ENCODE measurements around the gene MAP6D1.

Gene MAP6D1

GRCh38 chr3:183815563-183815940 is 9.8 kb downstream of the MAP6D1 start:
- H3K27me3 ChIP-seq (ENCODE audit: control insufficient read depth, insufficient read depth, low read length) = no peaks in the 10 kb centered on the region
- no peak for DNase-seq (ENCODE audit: low read depth, low spot score)
- H3K4me1 ChIP-seq (ENCODE audit: control insufficient read depth, insufficient read depth, low read length) = no peaks in the 10 kb centered on the region; the same call in 1 of the 2 replicates
- H3K36me3 ChIP-seq (ENCODE audit: control insufficient read depth, insufficient read depth, low read length) = peaks cover 12% of the 10 kb centered on the region
- no peaks in the 10 kb centered on the region for H3K9me3 ChIP-seq (ENCODE audit: control insufficient read depth, insufficient read depth, low read length)
- WGBS (ENCODE audit: insufficient coverage, insufficient read length) = no CpG with 5 or more reads among the region's 9 CpGs
- no peak overlapping the region for H3K4me3 ChIP-seq (ENCODE audit: low read length)
- no peak overlapping the region for H3K27ac ChIP-seq (ENCODE audit: low read length)

GRCh38 chr3:183814240-183814639 is 11.1 kb downstream of the MAP6D1 start:
- no CpG with 5 or more reads among the region's 1 CpG for WGBS (ENCODE audit: insufficient coverage, insufficient read length)
- Histone ChIP-seq H3K27me3 (ENCODE audit: control insufficient read depth, insufficient read depth, low read length) (no peaks in the 10 kb centered on the region), H3K9me3 (ENCODE audit: control insufficient read depth, insufficient read depth, low read length) (no peaks in the 10 kb centered on the region), H3K4me1 (ENCODE audit: control insufficient read depth, insufficient read depth, low read length) (no peaks in the 10 kb centered on the region; the same call in 1 of the 2 replicates), H3K27ac (ENCODE audit: low read length) (no peak overlapping the region), H3K4me3 (ENCODE audit: low read length) (no peak overlapping the region), H3K36me3 (ENCODE audit: control insufficient read depth, insufficient read depth, low read length) (peaks cover 21% of the 10 kb centered on the region)
- DNase-seq (ENCODE audit: low read depth, low spot score) = no peak

- no CpG with 5 or more reads among the region's 8 CpGs for WGBS (ENCODE audit: insufficient coverage, insufficient read length)
- peaks cover 29% of the 10 kb centered on the region for H3K36me3 ChIP-seq (ENCODE audit: control insufficient read depth, insufficient read depth, low read length)
- no peaks in the 10 kb centered on the region for H3K9me3 ChIP-seq (ENCODE audit: control insufficient read depth, insufficient read depth, low read length)
- no peak overlapping the region for H3K4me3 ChIP-seq (ENCODE audit: low read length)
- DNase-seq (ENCODE audit: low read depth, low spot score) = no peak
- H3K27ac ChIP-seq (ENCODE audit: low read length) = no peak overlapping the region
- H3K4me1 ChIP-seq (ENCODE audit: control insufficient read depth, insufficient read depth, low read length) = no peaks in the 10 kb centered on the region; the same call in 1 of the 2 replicates
- no peaks in the 10 kb centered on the region for H3K27me3 ChIP-seq (ENCODE audit: control insufficient read depth, insufficient read depth, low read length)
Measured at GRCh38 chr3:183812761-183813445, 12.5 kb downstream of the MAP6D1 start.

- no peak overlapping the region for H3K27ac ChIP-seq (ENCODE audit: low read length)
- DNase-seq (ENCODE audit: low read depth, low spot score) = no peak
- no peaks in the 10 kb centered on the region; the same call in 1 of the 2 replicates for H3K4me1 ChIP-seq (ENCODE audit: control insufficient read depth, insufficient read depth, low read length)
- H3K36me3 ChIP-seq (ENCODE audit: control insufficient read depth, insufficient read depth, low read length) = peaks cover 42% of the 10 kb centered on the region
- WGBS (ENCODE audit: insufficient coverage, insufficient read length) = no CpG with 5 or more reads among the region's 11 CpGs
- H3K27me3 ChIP-seq (ENCODE audit: control insufficient read depth, insufficient read depth, low read length) = no peaks in the 10 kb centered on the region
- H3K4me3 ChIP-seq (ENCODE audit: low read length) = no peak overlapping the region
- no peaks in the 10 kb centered on the region for H3K9me3 ChIP-seq (ENCODE audit: control insufficient read depth, insufficient read depth, low read length)
Measured at GRCh38 chr3:183811638-183812037, 13.7 kb downstream of the MAP6D1 start.

GRCh38 chr3:183810643-183811594 is 14.5 kb downstream of the MAP6D1 start:
- Histone ChIP-seq H3K4me3 (ENCODE audit: low read length) (no peak overlapping the region), H3K4me1 (ENCODE audit: control insufficient read depth, insufficient read depth, low read length) (no peaks in the 10 kb centered on the region; the same call in 1 of the 2 replicates), H3K9me3 (ENCODE audit: control insufficient read depth, insufficient read depth, low read length) (no peaks in the 10 kb centered on the region), H3K36me3 (ENCODE audit: control insufficient read depth, insufficient read depth, low read length) (peaks cover 44% of the 10 kb centered on the region), H3K27ac (ENCODE audit: low read length) (no peak overlapping the region), H3K27me3 (ENCODE audit: control insufficient read depth, insufficient read depth, low read length) (no peaks in the 10 kb centered on the region)
- no CpG with 5 or more reads among the region's 24 CpGs for WGBS (ENCODE audit: insufficient coverage, insufficient read length)
- no peak for DNase-seq (ENCODE audit: low read depth, low spot score)

GRCh38 chr3:183809270-183809669 is 16.1 kb downstream of the MAP6D1 start:
- H3K4me3 ChIP-seq (ENCODE audit: low read length) = no peak overlapping the region
- no peaks in the 10 kb centered on the region for H3K27me3 ChIP-seq (ENCODE audit: control insufficient read depth, insufficient read depth, low read length)
- DNase-seq (ENCODE audit: low read depth, low spot score) = no peak
- WGBS (ENCODE audit: insufficient coverage, insufficient read length) = no CpG with 5 or more reads among the region's 5 CpGs
- no peaks in the 10 kb centered on the region for H3K4me1 ChIP-seq (ENCODE audit: control insufficient read depth, insufficient read depth, low read length)
- no peaks in the 10 kb centered on the region for H3K9me3 ChIP-seq (ENCODE audit: control insufficient read depth, insufficient read depth, low read length)
- no peak overlapping the region for H3K27ac ChIP-seq (ENCODE audit: low read length)
- peaks cover 58% of the 10 kb centered on the region for H3K36me3 ChIP-seq (ENCODE audit: control insufficient read depth, insufficient read depth, low read length)

GRCh38 chr3:183808355-183808754 is 17.0 kb downstream of the MAP6D1 start:
- WGBS (ENCODE audit: insufficient coverage, insufficient read length) = no CpG with 5 or more reads among the region's 11 CpGs
- Histone ChIP-seq H3K4me3 (ENCODE audit: low read length) (no peak overlapping the region), H3K27me3 (ENCODE audit: control insufficient read depth, insufficient read depth, low read length) (no peaks in the 10 kb centered on the region), H3K36me3 (ENCODE audit: control insufficient read depth, insufficient read depth, low read length) (peaks cover 62% of the 10 kb centered on the region), H3K4me1 (ENCODE audit: control insufficient read depth, insufficient read depth, low read length) (no peaks in the 10 kb centered on the region), H3K27ac (ENCODE audit: low read length) (no peak overlapping the region), H3K9me3 (ENCODE audit: control insufficient read depth, insufficient read depth, low read length) (no peaks in the 10 kb centered on the region)
- no peak for DNase-seq (ENCODE audit: low read depth, low spot score)

- no peak for DNase-seq (ENCODE audit: low read depth, low spot score)
- WGBS (ENCODE audit: insufficient coverage, insufficient read length) = no CpG with 5 or more reads among the region's 12 CpGs
- Histone ChIP-seq H3K4me1 (ENCODE audit: control insufficient read depth, insufficient read depth, low read length) (no peaks in the 10 kb centered on the region), H3K27ac (ENCODE audit: low read length) (no peak overlapping the region), H3K4me3 (ENCODE audit: low read length) (no peak overlapping the region), H3K9me3 (ENCODE audit: control insufficient read depth, insufficient read depth, low read length) (no peaks in the 10 kb centered on the region), H3K36me3 (ENCODE audit: control insufficient read depth, insufficient read depth, low read length) (peaks cover 65% of the 10 kb centered on the region), H3K27me3 (ENCODE audit: control insufficient read depth, insufficient read depth, low read length) (no peaks in the 10 kb centered on the region)
Measured at GRCh38 chr3:183807881-183808280, 17.5 kb downstream of the MAP6D1 start.

GRCh38 chr3:183807209-183807728 is 18.1 kb downstream of the MAP6D1 start:
- peaks cover 69% of the 10 kb centered on the region for H3K36me3 ChIP-seq (ENCODE audit: control insufficient read depth, insufficient read depth, low read length)
- no CpG with 5 or more reads among the region's 12 CpGs for WGBS (ENCODE audit: insufficient coverage, insufficient read length)
- DNase-seq (ENCODE audit: low read depth, low spot score) = no peak
- no peaks in the 10 kb centered on the region for H3K27me3 ChIP-seq (ENCODE audit: control insufficient read depth, insufficient read depth, low read length)
- H3K9me3 ChIP-seq (ENCODE audit: control insufficient read depth, insufficient read depth, low read length) = no peaks in the 10 kb centered on the region
- H3K4me3 ChIP-seq (ENCODE audit: low read length) = no peak overlapping the region
- H3K4me1 ChIP-seq (ENCODE audit: control insufficient read depth, insufficient read depth, low read length) = no peaks in the 10 kb centered on the region
- no peak overlapping the region for H3K27ac ChIP-seq (ENCODE audit: low read length)

GRCh38 chr3:183802989-183803388 is 22.4 kb downstream of the MAP6D1 start:
- DNase-seq (ENCODE audit: low read depth, low spot score) = no peak
- Histone ChIP-seq H3K36me3 (ENCODE audit: control insufficient read depth, insufficient read depth, low read length) (peaks cover 65% of the 10 kb centered on the region), H3K27me3 (ENCODE audit: control insufficient read depth, insufficient read depth, low read length) (no peaks in the 10 kb centered on the region), H3K4me1 (ENCODE audit: control insufficient read depth, insufficient read depth, low read length) (no peaks in the 10 kb centered on the region), H3K9me3 (ENCODE audit: control insufficient read depth, insufficient read depth, low read length) (no peaks in the 10 kb centered on the region), H3K27ac (ENCODE audit: low read length) (no peak overlapping the region), H3K4me3 (ENCODE audit: low read length) (no peak overlapping the region)
- WGBS (ENCODE audit: insufficient coverage, insufficient read length) = no CpG with 5 or more reads among the region's 6 CpGs
